Measurements from ENCODE around the gene CAMK1D. TPM values are rescaled to one million over a fixed set of nuclear protein-coding genes. Genes with fewer than 3 reads are reported as not detected.

The CAMK1D gene
- total and polyA plus RNA-seq, 5 donors = 15.2 to 44.1 (median 26.6) TPM

GRCh38 chr10:12375076-12375504, 25.7 kb downstream of the CAMK1D start:
- H3K4me1 ChIP-seq (ENCODE audit: control insufficient read depth, insufficient read depth, low read length) = peaks cover 4% of the 10 kb centered on the region
- no peak overlapping the region for H3K27ac ChIP-seq (ENCODE audit: low read length)
- no peak for DNase-seq
- no peaks in the 10 kb centered on the region for H3K9me3 ChIP-seq (ENCODE audit: control insufficient read depth, low read length)
- H3K27me3 ChIP-seq (ENCODE audit: control insufficient read depth, insufficient read depth) = no peaks in the 10 kb centered on the region
- ATAC-seq = peak in 1 of 2 donors; percentile 11
- intact Hi-C loops (cut with DNase I) = no loop called here
- no peak overlapping the region for H3K4me3 ChIP-seq (ENCODE audit: low read length)
- 57% methylated on average over 11 of the region's 11 CpGs for WGBS

- H3K27me3 ChIP-seq (ENCODE audit: control insufficient read depth, insufficient read depth) = no peaks in the 10 kb centered on the region
- no peak overlapping the region for H3K4me3 ChIP-seq (ENCODE audit: low read length)
- no peaks in the 10 kb centered on the region for H3K9me3 ChIP-seq (ENCODE audit: control insufficient read depth, low read length)
- ATAC-seq = peak in 1 of 2 donors; percentile 27
- WGBS = 95% methylated on average over 12 of the region's 12 CpGs
- DNase-seq = no peak
- intact Hi-C loops (cut with DNase I) = no loop called here
- H3K4me1 ChIP-seq (ENCODE audit: control insufficient read depth, insufficient read depth, low read length) = peaks cover 4% of the 10 kb centered on the region
- no peak overlapping the region for H3K27ac ChIP-seq (ENCODE audit: low read length)
These were observed 26.9 kb downstream of the CAMK1D start for GRCh38 chr10:12376211-12376610.

- ATAC-seq (peak in 1 of 2 donors; percentile 42), DNase-seq (no peak)
- no peak overlapping the region for H3K4me3 ChIP-seq (ENCODE audit: low read length)
- 70% methylated on average over 7 of the region's 7 CpGs for WGBS
- intact Hi-C loops (cut with DNase I) = no loop called here
- no peaks in the 10 kb centered on the region for H3K9me3 ChIP-seq (ENCODE audit: control insufficient read depth, low read length)
- no peaks in the 10 kb centered on the region for H3K27me3 ChIP-seq (ENCODE audit: control insufficient read depth, insufficient read depth)
- no peak overlapping the region for H3K27ac ChIP-seq (ENCODE audit: low read length)
- H3K4me1 ChIP-seq (ENCODE audit: control insufficient read depth, insufficient read depth, low read length) = peaks cover 4% of the 10 kb centered on the region
These were observed 28.4 kb downstream of the CAMK1D start for GRCh38 chr10:12377658-12378290.

GRCh38 chr10:12380999-12381398, 31.7 kb downstream of the CAMK1D start:
- ATAC-seq = no peak
- H3K9me3 ChIP-seq (ENCODE audit: control insufficient read depth, low read length) = no peaks in the 10 kb centered on the region
- no peaks in the 10 kb centered on the region for H3K4me1 ChIP-seq (ENCODE audit: control insufficient read depth, insufficient read depth, low read length)
- DNase-seq = no peak
- no peaks in the 10 kb centered on the region for H3K27me3 ChIP-seq (ENCODE audit: control insufficient read depth, insufficient read depth)
- intact Hi-C loops (cut with DNase I) = no loop called here
- 90% methylated on average over 5 of the region's 5 CpGs for WGBS
- H3K4me3 ChIP-seq (ENCODE audit: low read length) = no peak overlapping the region
- no peak overlapping the region for H3K27ac ChIP-seq (ENCODE audit: low read length)

- WGBS = 91% methylated on average over 12 of the region's 12 CpGs
- no peak for DNase-seq
These were observed 32.3 kb downstream of the CAMK1D start for GRCh38 chr10:12381536-12382156.

GRCh38 chr10:12382157-12382548, 32.8 kb downstream of the CAMK1D start:
- intact Hi-C loops (cut with DNase I) = no loop called here
- WGBS = 98% methylated on average over 1 of the region's 1 CpG
- DNase-seq (no peak), ATAC-seq (no peak)
- H3K4me1 ChIP-seq (ENCODE audit: control insufficient read depth, insufficient read depth, low read length) = no peaks in the 10 kb centered on the region
- no peaks in the 10 kb centered on the region for H3K9me3 ChIP-seq (ENCODE audit: control insufficient read depth, low read length)
- no peak overlapping the region for H3K4me3 ChIP-seq (ENCODE audit: low read length)
- H3K27ac ChIP-seq (ENCODE audit: low read length) = no peak overlapping the region
- no peaks in the 10 kb centered on the region for H3K27me3 ChIP-seq (ENCODE audit: control insufficient read depth, insufficient read depth)

More at GRCh38 chr10:12381536-12382156, 32.3 kb downstream of the CAMK1D start:
- H3K9me3 ChIP-seq (ENCODE audit: control insufficient read depth, low read length) = no peaks in the 10 kb centered on the region
- ATAC-seq = no peak
- no peak overlapping the region for H3K4me3 ChIP-seq (ENCODE audit: low read length)
- intact Hi-C loops (cut with DNase I) = no loop called here
- no peaks in the 10 kb centered on the region for H3K27me3 ChIP-seq (ENCODE audit: control insufficient read depth, insufficient read depth)
- no peak overlapping the region for H3K27ac ChIP-seq (ENCODE audit: low read length)
- no peaks in the 10 kb centered on the region for H3K4me1 ChIP-seq (ENCODE audit: control insufficient read depth, insufficient read depth, low read length)

GRCh38 chr10:12382956-12383531, 33.7 kb downstream of the CAMK1D start:
- H3K4me3 ChIP-seq (ENCODE audit: low read length) = no peak overlapping the region
- DNase-seq (no peak), ATAC-seq (no peak)
- no peaks in the 10 kb centered on the region for H3K9me3 ChIP-seq (ENCODE audit: control insufficient read depth, low read length)
- H3K27ac ChIP-seq (ENCODE audit: low read length) = no peak overlapping the region
- WGBS = 88% methylated on average over 4 of the region's 4 CpGs
- H3K4me1 ChIP-seq (ENCODE audit: control insufficient read depth, insufficient read depth, low read length) = no peaks in the 10 kb centered on the region
- no peaks in the 10 kb centered on the region for H3K27me3 ChIP-seq (ENCODE audit: control insufficient read depth, insufficient read depth)
- intact Hi-C loops (cut with DNase I) = no loop called here

- no peaks in the 10 kb centered on the region for H3K9me3 ChIP-seq (ENCODE audit: control insufficient read depth, low read length)
- intact Hi-C loops (cut with DNase I) = no loop called here
These were observed 35.6 kb downstream of the CAMK1D start for GRCh38 chr10:12384906-12385305.

GRCh38 chr10:12387561-12388210, 38.3 kb downstream of the CAMK1D start:
- ATAC-seq = no peak
- WGBS = 93% methylated on average over 15 of the region's 15 CpGs

More at GRCh38 chr10:12384906-12385305, 35.6 kb downstream of the CAMK1D start:
- Histone ChIP-seq H3K4me3 (ENCODE audit: low read length) (no peak overlapping the region), H3K4me1 (ENCODE audit: control insufficient read depth, insufficient read depth, low read length) (peaks cover 10% of the 10 kb centered on the region), H3K27ac (ENCODE audit: low read length) (no peak overlapping the region), H3K27me3 (ENCODE audit: control insufficient read depth, insufficient read depth) (no peaks in the 10 kb centered on the region)
- DNase-seq (no peak), ATAC-seq (no peak)
- 97% methylated on average over 2 of the region's 2 CpGs for WGBS

GRCh38 chr10:12388671-12389070, 39.3 kb downstream of the CAMK1D start:
- Histone ChIP-seq H3K27ac (ENCODE audit: low read length) (no peak overlapping the region), H3K9me3 (ENCODE audit: control insufficient read depth, low read length) (no peaks in the 10 kb centered on the region), H3K4me1 (ENCODE audit: control insufficient read depth, insufficient read depth, low read length) (peaks cover 10% of the 10 kb centered on the region), H3K4me3 (ENCODE audit: low read length) (no peak overlapping the region), H3K27me3 (ENCODE audit: control insufficient read depth, insufficient read depth) (no peaks in the 10 kb centered on the region)
- no peak for DNase-seq
- WGBS = 90% methylated on average over 17 of the region's 17 CpGs
- no peak for ATAC-seq
- intact Hi-C loops (cut with DNase I) = no loop called here

More at GRCh38 chr10:12387561-12388210, 38.3 kb downstream of the CAMK1D start:
- H3K4me3 ChIP-seq (ENCODE audit: low read length) = no peak overlapping the region
- intact Hi-C loops (cut with DNase I) = no loop called here
- no peak overlapping the region for H3K27ac ChIP-seq (ENCODE audit: low read length)
- no peaks in the 10 kb centered on the region for H3K9me3 ChIP-seq (ENCODE audit: control insufficient read depth, low read length)
- peaks cover 10% of the 10 kb centered on the region for H3K4me1 ChIP-seq (ENCODE audit: control insufficient read depth, insufficient read depth, low read length)
- DNase-seq = no peak
- no peaks in the 10 kb centered on the region for H3K27me3 ChIP-seq (ENCODE audit: control insufficient read depth, insufficient read depth)

- WGBS = 49% methylated on average over 17 of the region's 17 CpGs
- no peaks in the 10 kb centered on the region for H3K27me3 ChIP-seq (ENCODE audit: control insufficient read depth, insufficient read depth)
- DNase-seq (peak; percentile 66 to 76 (median 67)), ATAC-seq (peak; percentile 67 to 70)
- H3K9me3 ChIP-seq (ENCODE audit: control insufficient read depth, low read length) = no peaks in the 10 kb centered on the region
- intact Hi-C loops (cut with DNase I) = no loop called here
- no peak overlapping the region for H3K4me3 ChIP-seq (ENCODE audit: low read length)
- peaks cover 10% of the 10 kb centered on the region for H3K4me1 ChIP-seq (ENCODE audit: control insufficient read depth, insufficient read depth, low read length)
- H3K27ac ChIP-seq (ENCODE audit: low read length) = peak overlapping the region; percentile 5
These were observed 39.9 kb downstream of the CAMK1D start for GRCh38 chr10:12389154-12389734.
